ENCODE measurements around the gene DMKN. TPM values are rescaled to one million over a fixed set of nuclear protein-coding genes. Genes with fewer than 3 reads are reported as not detected.

Gene DMKN
- total RNA-seq, 2 experiments from 2014 or later = not detected

DNA sequence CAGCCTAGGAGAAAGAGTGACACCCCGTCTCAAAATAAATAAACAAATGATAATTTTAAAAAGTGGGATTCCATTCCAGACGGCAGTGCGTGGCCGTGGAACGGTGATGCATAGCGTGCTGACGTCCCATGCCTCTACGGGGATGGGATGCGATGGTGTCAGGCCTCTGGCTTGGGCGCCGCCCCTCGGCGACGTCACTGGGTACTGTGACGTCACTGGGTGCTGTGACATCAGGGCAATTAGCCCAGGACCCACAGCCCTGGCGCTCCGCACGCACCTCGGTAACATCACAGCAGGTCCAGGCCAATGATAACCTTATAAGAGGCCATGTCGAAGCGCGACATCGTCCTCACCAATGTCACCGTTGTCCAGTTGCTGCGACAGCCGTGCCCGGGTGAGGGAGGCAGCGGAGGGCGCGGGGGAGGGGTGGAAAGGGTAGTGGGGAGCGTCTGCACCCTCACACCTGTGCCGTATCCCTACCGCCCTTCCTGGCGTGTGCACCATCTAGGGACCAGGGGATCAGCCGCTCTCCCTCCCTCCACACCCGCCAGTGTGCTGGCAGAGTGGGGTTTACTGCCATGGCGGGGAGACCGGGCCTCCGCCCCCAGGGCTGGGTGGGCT is 19.9 kb upstream of the DMKN start, which contains the start of gene GAPDHS:
Gene GAPDHS (plus strand): TSS at position 256 of the 621 bp plus-strand sequence. CDS start 72 bp downstream, at position 328.
- no peak for DNase-seq
- Mint-ChIP-seq H3K4me3 (peak within 1 kb of the TSS; percentile 60), H3K36me3 (ENCODE audit: low read depth) (no peaks in the 10 kb centered on the region), H3K27ac (peak within 1 kb of the TSS; percentile 86), H3K9me3 (ENCODE audit: insufficient read depth) (no peaks in the 10 kb centered on the region), H3K4me1 (ENCODE audit: low read depth) (peaks cover 41% of the 10 kb centered on the region), H3K27me3 (ENCODE audit: low read depth) (peaks cover 34% of the 10 kb centered on the region)
- ChIA-PET POLR2A (interaction anchor here (0.6 to 0.7 kb wide), 2 partner anchors 26 to 1085 kb away, joined by 3 to 7 read pairs; no protein-coding TSS in a partner anchor), CTCF (interaction anchor here (2.8 kb wide), 1 partner anchor 23 kb away, joined by 14 read pairs; no protein-coding TSS in a partner anchor)
- ATAC-seq = peak; percentile 18

DNA sequence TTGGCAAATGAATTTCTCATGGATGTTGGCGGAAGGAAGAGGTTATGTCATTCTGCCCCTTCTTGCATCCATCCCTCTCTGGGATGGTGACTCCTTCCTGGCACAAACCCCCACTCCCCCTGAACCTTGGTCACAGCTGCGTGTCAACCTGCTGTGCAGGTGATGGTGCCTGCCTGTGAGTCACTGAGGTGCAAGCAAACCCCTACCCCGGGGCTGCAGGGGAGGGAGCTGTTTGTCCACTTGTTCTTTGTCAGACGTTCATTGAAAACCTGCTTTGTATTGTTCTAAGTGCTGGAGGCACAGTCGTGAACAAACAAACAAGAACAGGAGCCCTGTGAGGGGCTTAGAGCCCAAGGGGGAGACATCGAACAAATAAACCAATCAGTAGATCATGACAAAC is 17.8 kb upstream of the DMKN start:
- Mint-ChIP-seq H3K9me3 (ENCODE audit: insufficient read depth) (no peaks in the 10 kb centered on the region), H3K27me3 (ENCODE audit: low read depth) (peaks cover 34% of the 10 kb centered on the region), H3K4me1 (ENCODE audit: low read depth) (peaks cover 31% of the 10 kb centered on the region), H3K4me3 (no peak overlapping the region), H3K27ac (no peak overlapping the region), H3K36me3 (ENCODE audit: low read depth) (no peaks in the 10 kb centered on the region)
- ChIA-PET POLR2A (no interaction called here), CTCF (interaction anchor here (1.7 kb wide), 1 partner anchor 21 kb away, joined by 5 read pairs; no protein-coding TSS in a partner anchor)
- DNase-seq (no peak), ATAC-seq (no peak)

DNA sequence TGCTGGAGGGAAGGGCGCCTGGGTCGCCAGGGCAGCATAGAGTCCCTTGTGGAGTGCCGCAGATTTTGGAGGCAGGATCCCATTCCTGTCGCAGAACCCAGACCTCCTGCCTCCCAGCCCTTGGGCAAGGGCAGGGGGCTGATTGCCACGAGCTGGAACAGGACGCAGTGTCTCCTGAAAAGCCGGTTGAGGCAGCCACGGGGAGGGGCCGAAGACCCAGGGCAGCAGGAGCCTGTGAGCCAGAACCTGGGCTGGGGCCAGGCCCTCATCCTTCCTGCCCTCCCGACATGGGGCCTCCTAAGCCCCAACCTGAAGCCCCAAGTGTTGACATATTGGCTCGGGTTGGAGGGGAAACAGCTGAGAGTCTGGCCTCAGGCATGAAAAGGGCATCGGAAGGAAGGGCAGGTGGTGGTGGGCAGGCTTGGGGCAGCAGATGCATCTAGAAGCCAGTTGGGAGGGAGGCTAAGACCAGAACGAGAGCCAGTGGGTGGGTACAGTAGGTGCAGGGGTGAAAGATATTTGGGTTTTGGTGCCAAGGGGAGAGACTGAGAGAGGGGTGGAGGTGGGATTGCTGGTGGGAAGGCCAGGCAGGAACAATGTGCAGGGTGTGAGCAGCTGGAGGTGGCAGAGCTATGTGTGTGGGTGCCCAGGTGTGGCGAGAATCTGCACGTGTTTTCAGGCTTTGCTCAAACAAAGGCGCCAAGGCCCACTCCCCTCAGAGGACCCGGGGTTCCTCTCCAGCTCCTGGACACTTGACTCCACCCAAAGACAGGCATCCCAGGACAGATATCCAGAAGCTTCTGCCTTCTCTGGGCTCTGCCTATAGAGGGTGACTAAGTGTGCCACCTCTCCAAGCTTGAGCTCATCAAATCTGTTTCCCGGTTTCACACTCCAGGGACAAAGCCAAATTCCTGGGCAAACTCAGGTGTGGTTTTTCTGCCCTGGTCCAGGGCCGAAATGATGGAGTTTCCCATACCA is 16.1 kb upstream of the DMKN start:
- Mint-ChIP-seq H3K9me3 (ENCODE audit: insufficient read depth) (no peaks in the 10 kb centered on the region), H3K4me1 (ENCODE audit: low read depth) (peaks cover 28% of the 10 kb centered on the region), H3K27me3 (ENCODE audit: low read depth) (peaks cover 30% of the 10 kb centered on the region), H3K4me3 (no peak overlapping the region), H3K36me3 (ENCODE audit: low read depth) (no peaks in the 10 kb centered on the region), H3K27ac (peak overlapping the region; percentile 25)
- ATAC-seq (no peak), DNase-seq (no peak)
- CTCF ChIA-PET = interaction anchor here (1.3 kb wide), 1 partner anchor 19 kb away, joined by 3 read pairs; no protein-coding TSS in a partner anchor
- POLR2A ChIA-PET = no interaction called here

DNA sequence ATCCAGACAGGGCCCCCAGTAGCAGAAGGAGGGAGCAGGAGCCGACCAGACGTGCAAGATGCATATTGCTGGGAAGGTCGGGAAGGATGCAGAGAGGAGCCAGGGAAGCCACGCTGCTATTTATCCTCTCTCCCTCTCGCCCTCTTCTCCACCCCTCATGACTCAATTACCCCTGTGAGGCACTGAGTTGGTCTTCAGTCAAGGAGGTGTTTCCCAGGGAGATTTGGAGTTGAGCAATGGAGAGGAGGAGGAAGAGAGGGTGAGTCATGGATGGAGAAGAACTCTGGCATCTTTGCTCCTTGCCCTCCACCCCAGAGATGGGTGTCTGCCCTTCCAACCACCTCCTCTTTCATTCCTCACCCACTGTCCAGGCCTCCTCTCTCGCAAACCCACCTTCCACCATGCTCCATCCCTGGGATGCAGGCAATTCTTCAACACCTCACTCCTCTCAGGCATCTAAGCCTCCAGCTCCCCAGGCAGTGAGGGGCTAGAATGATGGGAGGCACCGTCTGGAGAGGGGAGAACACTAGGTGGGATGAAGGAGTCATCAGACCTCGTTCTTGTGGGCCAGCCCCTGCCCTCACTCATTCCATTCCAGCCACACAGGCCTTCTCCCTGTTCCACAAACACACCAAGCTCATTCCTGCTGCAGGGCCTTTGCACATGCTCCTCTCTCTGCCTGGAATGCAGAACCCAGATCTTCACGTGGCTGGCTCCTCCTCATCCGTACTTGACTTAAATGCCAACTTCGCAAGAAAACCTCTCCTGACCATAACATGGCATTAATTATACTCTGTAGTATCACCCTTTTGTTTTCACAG is 15.0 kb upstream of the DMKN start, which contains the start of gene SBSN:
Gene SBSN (minus strand): TSS at position 94 of the 821 bp plus-strand sequence. CDS start 30 bp downstream, at position 64.
- DNase-seq (no peak), ATAC-seq (no peak)
- H3K27me3 Mint-ChIP-seq (ENCODE audit: low read depth) = peaks cover 26% of the 10 kb centered on the region
- H3K9me3 Mint-ChIP-seq (ENCODE audit: insufficient read depth) = no peaks in the 10 kb centered on the region
- ChIA-PET POLR2A (no interaction called here), CTCF (no interaction called here)
- peaks cover 17% of the 10 kb centered on the region for H3K4me1 Mint-ChIP-seq (ENCODE audit: low read depth)
- no peak within 1 kb of the TSS for H3K4me3 Mint-ChIP-seq
- no peaks in the 10 kb centered on the region for H3K36me3 Mint-ChIP-seq (ENCODE audit: low read depth)
- H3K27ac Mint-ChIP-seq = no peak within 1 kb of the TSS

DNA sequence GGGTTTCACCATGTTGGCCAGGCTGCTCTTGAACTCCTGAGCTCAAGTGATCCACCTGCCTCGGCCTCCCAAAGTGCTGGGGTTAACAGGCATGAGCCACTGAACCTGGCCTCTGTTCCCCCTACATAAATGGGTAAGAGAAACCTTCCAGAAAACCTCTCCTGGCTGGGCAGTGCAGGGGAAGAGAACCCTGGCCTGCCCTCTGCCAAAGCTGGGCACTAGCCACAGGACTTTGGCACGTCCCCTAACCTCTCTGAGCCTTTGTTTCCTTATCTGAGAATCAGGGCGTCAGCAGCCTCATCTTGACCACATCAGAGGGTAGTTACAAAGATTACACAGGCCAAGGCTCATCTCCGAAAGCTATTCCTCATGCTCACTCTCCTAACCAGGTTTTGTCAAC is 12.4 kb upstream of the DMKN start:
- no peaks in the 10 kb centered on the region for H3K36me3 Mint-ChIP-seq (ENCODE audit: low read depth)
- H3K27ac Mint-ChIP-seq = no peak overlapping the region
- ChIA-PET CTCF (interaction anchor here (0.7 to 1.1 kb wide), 4 partner anchors 12 to 31 kb away, joined by 3 read pairs; no protein-coding TSS in a partner anchor), POLR2A (no interaction called here)
- DNase-seq (no peak), ATAC-seq (no peak)
- peaks cover 7% of the 10 kb centered on the region for H3K4me1 Mint-ChIP-seq (ENCODE audit: low read depth)
- no peak overlapping the region for H3K4me3 Mint-ChIP-seq
- peaks cover 15% of the 10 kb centered on the region for H3K27me3 Mint-ChIP-seq (ENCODE audit: low read depth)
- H3K9me3 Mint-ChIP-seq (ENCODE audit: insufficient read depth) = no peaks in the 10 kb centered on the region

DNA sequence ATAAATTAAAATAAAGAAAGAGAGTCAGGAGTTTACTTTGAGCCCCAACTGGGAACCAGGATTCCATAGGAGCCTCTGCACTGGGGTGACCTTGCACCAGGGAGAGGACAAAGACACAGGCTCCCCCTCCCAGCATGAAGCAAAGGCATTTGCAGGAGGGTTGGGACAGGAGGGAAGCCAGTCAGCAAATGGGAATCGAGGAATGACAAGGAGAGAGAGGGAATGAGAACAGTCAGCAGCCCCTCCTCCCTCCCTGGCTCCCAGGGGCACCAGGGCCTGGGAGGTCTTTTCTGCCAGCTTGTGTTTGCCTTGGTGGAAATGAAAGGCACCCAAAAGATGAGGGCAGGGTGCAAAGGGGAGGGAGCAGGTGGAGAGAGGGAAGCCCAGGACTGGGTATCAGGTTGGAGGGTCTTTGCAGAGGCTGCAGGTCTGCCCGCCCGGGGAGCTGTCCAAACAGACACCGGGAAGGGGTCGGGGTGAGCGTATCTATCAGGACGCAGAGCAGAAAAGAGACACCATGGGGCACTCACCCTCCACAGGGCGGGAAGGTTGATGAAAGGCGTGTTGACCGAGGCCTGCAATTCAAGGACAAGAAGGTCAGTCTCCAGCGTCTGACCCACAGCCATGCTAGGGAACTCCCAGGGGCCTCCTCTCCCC is 10.9 kb upstream of the DMKN start:
- H3K36me3 Mint-ChIP-seq (ENCODE audit: low read depth) = no peaks in the 10 kb centered on the region
- CTCF ChIA-PET = no interaction called here

DNA sequence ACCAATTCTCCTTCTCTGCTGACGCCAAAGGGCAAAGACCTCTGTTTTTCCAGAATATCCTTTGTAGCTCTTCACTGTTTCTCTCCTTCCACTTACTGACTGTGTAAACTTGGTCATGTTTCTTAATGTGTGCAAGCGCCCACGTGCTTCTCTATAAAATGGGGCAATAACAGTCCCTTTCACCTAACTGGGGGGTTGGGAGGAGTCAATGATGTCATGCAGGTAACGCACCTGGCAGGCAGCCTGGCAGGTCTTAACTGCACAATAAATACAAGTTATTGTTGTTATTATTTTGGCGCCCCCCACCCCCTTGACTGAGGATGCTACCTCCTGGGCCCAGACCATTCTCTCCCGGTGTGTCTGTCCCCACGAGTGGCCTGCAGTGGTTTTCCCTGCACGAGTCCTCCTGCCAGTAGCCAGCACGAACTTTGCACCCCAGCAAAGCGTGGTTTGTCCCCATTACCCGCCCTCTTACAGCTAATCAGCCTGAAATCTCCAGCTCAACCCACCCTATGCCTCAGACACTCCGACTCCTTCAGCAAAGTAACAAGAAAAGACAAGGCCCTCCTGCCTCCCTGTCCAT is 9.4 kb upstream of the DMKN start:
- Mint-ChIP-seq H3K4me1 (ENCODE audit: low read depth) (peaks cover 2% of the 10 kb centered on the region), H3K27me3 (ENCODE audit: low read depth) (peaks cover 5% of the 10 kb centered on the region), H3K27ac (no peak overlapping the region), H3K4me3 (no peak overlapping the region), H3K9me3 (ENCODE audit: insufficient read depth) (no peaks in the 10 kb centered on the region), H3K36me3 (ENCODE audit: low read depth) (no peaks in the 10 kb centered on the region)
- no peak for DNase-seq
- POLR2A ChIA-PET = no interaction called here
- CTCF ChIA-PET = no interaction called here
- ATAC-seq = no peak

More for the DNA sequence above, 10.9 kb upstream of the DMKN start:
- POLR2A ChIA-PET = no interaction called here
- no peak for DNase-seq
- peaks cover 6% of the 10 kb centered on the region for H3K4me1 Mint-ChIP-seq (ENCODE audit: low read depth)
- no peaks in the 10 kb centered on the region for H3K9me3 Mint-ChIP-seq (ENCODE audit: insufficient read depth)
- H3K27me3 Mint-ChIP-seq (ENCODE audit: low read depth) = peaks cover 11% of the 10 kb centered on the region
- no peak overlapping the region for H3K27ac Mint-ChIP-seq
- no peak overlapping the region for H3K4me3 Mint-ChIP-seq
- no peak for ATAC-seq

DNA sequence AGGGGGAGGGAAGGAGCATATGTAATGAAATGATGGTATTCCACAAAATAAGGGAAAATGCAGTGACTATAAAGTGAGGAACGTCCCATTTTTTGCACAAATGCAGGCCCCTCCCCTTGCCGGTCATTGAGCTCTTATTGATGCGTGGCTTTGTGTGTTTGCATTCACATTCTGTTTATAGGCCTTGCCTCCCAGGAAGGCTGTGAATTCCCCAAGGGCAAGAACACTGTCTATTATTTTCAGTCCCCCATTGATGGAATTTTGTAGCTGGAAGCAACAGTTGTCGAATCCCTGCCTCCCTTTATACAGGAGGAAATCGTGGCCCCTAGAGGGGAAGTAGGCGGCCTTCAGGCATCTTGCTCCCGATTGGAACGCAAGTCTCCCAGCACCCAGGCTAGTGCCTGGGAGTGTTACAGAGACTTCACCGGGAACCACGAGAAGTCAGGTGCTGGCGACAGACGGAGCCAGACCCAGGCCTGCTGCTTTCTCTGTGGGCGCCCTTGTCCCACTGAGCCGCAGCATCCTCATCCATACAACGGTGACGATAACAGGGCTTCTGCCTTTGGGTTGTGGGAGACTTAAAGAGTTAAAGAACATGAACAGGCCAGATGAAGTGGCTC is 7.8 kb upstream of the DMKN start:
- Mint-ChIP-seq H3K36me3 (ENCODE audit: low read depth) (no peaks in the 10 kb centered on the region), H3K4me3 (no peak overlapping the region), H3K27ac (no peak overlapping the region), H3K27me3 (ENCODE audit: low read depth) (peaks cover 5% of the 10 kb centered on the region), H3K4me1 (ENCODE audit: low read depth) (peaks cover 2% of the 10 kb centered on the region), H3K9me3 (ENCODE audit: insufficient read depth) (no peaks in the 10 kb centered on the region)
- ChIA-PET POLR2A (no interaction called here), CTCF (interaction anchor here (1.9 to 2.3 kb wide), 2 partner anchors 11 to 27 kb away, joined by 7 read pairs; no protein-coding TSS in a partner anchor)
- DNase-seq (no peak), ATAC-seq (no peak)

DNA sequence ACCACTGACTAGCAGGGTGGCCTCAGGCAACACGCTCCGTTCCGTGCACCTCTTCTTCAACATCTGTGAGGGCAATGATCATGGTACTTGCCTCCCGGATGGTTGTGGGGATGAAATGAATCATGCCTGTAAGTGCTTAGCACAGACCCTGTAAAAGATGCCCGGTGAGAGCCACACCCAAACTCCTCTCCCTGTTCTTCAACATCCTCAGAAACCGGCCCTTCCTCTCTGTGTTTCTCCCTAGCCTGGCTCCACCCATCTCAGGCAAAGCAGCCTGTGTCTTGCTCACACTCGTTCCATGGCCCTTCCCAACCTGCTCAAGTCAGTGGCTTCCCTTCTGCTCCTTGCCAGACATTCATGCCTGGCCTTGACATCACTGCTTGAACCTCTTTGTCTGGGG is 5.8 kb upstream of the DMKN start:
- ChIA-PET POLR2A (no interaction called here), CTCF (interaction anchor here (2.3 kb wide), 1 partner anchor 9 kb away, joined by 7 read pairs; no protein-coding TSS in a partner anchor)
- DNase-seq = no peak

DNA sequence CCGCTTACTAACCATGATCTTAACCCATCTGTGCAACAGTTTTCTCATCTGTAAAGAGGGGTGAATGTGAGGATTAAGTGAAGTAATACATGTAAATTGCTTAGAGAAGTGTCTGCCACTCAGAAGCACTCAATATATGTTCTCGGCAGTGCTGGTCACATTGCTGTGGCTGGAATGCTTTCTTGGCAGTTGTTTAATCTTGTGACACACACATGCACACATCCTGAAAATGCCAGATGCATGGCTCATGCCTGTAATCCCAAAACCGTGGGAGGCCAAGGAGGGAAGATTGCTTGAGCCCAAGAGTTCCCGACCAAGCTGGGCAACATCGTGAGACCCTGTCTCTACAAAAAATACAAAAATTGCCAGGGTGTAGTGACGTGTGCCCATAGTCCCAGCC is 4.9 kb upstream of the DMKN start:
- H3K4me3 Mint-ChIP-seq = no peak overlapping the region
- H3K36me3 Mint-ChIP-seq (ENCODE audit: low read depth) = no peaks in the 10 kb centered on the region
- H3K27ac Mint-ChIP-seq = no peak overlapping the region
- peaks cover 11% of the 10 kb centered on the region for H3K27me3 Mint-ChIP-seq (ENCODE audit: low read depth)
- DNase-seq (no peak), ATAC-seq (no peak)
- ChIA-PET CTCF (interaction anchor here (1.3 kb wide), 1 partner anchor 23 kb away, joined by 4 read pairs; no protein-coding TSS in a partner anchor), POLR2A (no interaction called here)
- H3K4me1 Mint-ChIP-seq (ENCODE audit: low read depth) = no peaks in the 10 kb centered on the region
- no peaks in the 10 kb centered on the region for H3K9me3 Mint-ChIP-seq (ENCODE audit: insufficient read depth)

More for the DNA sequence above, 5.8 kb upstream of the DMKN start:
- H3K36me3 Mint-ChIP-seq (ENCODE audit: low read depth) = no peaks in the 10 kb centered on the region
- no peaks in the 10 kb centered on the region for H3K9me3 Mint-ChIP-seq (ENCODE audit: insufficient read depth)
- no peak for ATAC-seq
- no peak overlapping the region for H3K27ac Mint-ChIP-seq
- peaks cover 8% of the 10 kb centered on the region for H3K27me3 Mint-ChIP-seq (ENCODE audit: low read depth)
- H3K4me3 Mint-ChIP-seq = no peak overlapping the region
- H3K4me1 Mint-ChIP-seq (ENCODE audit: low read depth) = no peaks in the 10 kb centered on the region

All from activated CD8-positive, alpha-beta T cell treated with anti-CD3 and anti-CD28 coated beads, Interleukin-2, amount 10 ng/mL, durations not matched to agents 7 days and 5 days (primary cell).